Dedifferentiated amniotic fluid mesenchymal stem cell (primary cell): ENCODE measurements around the gene TTLL10.

Experiments used
- DNase-seq: peaks from one replicate; pipeline ENCODE4 v3.0.0-alpha.2; 2016; ENCODE audit errors: extremely low spot score

Gene TTLL10

GRCh38 chr1:1173793-1174415 is at the start of gene TTLL10:
Gene TTLL10 (plus strand): TSS chr1:1173880. CDS start chr1:1179216, 5,336 bp downstream.
- no peak for DNase-seq

GRCh38 chr1:1124508-1124785 is 49.2 kb upstream of the TTLL10 start:
- DNase-seq = no peak

- DNase-seq = no peak
These were observed 48.7 kb upstream of the TTLL10 start for GRCh38 chr1:1124786-1125642.

- no peak for DNase-seq
These were observed 47.7 kb upstream of the TTLL10 start for GRCh38 chr1:1125945-1126344.

- DNase-seq = no peak
These were observed 45.9 kb upstream of the TTLL10 start for GRCh38 chr1:1127551-1128451.

- DNase-seq = no peak
These were observed 45.1 kb upstream of the TTLL10 start for GRCh38 chr1:1128454-1129139.

- DNase-seq = no peak
These were observed 44.3 kb upstream of the TTLL10 start for GRCh38 chr1:1129381-1129821.

GRCh38 chr1:1130206-1131120 is 43.2 kb upstream of the TTLL10 start:
- DNase-seq = no peak

- no peak for DNase-seq
These were observed 41.4 kb upstream of the TTLL10 start for GRCh38 chr1:1132042-1132950.

GRCh38 chr1:1132956-1133750 is 40.5 kb upstream of the TTLL10 start:
- no peak for DNase-seq

- DNase-seq = no peak
These were observed 39.2 kb upstream of the TTLL10 start for GRCh38 chr1:1134300-1134970.

GRCh38 chr1:1135339-1136136 is 38.1 kb upstream of the TTLL10 start:
- no peak for DNase-seq

GRCh38 chr1:1136547-1137230 is 37.0 kb upstream of the TTLL10 start:
- no peak for DNase-seq

GRCh38 chr1:1137256-1138045 is 36.2 kb upstream of the TTLL10 start:
- no peak for DNase-seq

GRCh38 chr1:1140673-1141072 is 33.0 kb upstream of the TTLL10 start:
- DNase-seq = no peak
